Activated CD4-positive, CD25-positive, alpha-beta regulatory T cell treated with anti-CD3 and anti-CD28 coated beads, Interleukin-2, amount 50 U/mL, for 72 hours (primary cell): Measurements from ENCODE around the gene HPS5.
"Not testable (repeated sequence)": the region's sequence is repeated elsewhere in the genome, so short reads cannot be mapped to it uniquely, and the experiment has no call there.

ENCODE experiments used
- DNase-seq: peaks from one replicate; pipeline ENCODE4 v3.0.0; 2021

The HPS5 gene

GRCh38 chr11:18267335-18268133, 54.4 kb downstream of the HPS5 start:
- not testable (repeated sequence) for DNase-seq

- no peak for DNase-seq
Observed at GRCh38 chr11:18265949-18266348, 56.0 kb downstream of the HPS5 start, which contains the start of gene SAA1. SAA1 (plus strand) TSS chr11:18266264; CDS start chr11:18266888, 624 bp downstream.

- DNase-seq = no peak
Observed at GRCh38 chr11:18264677-18265555, 57.0 kb downstream of the HPS5 start.

GRCh38 chr11:18264035-18264434, 57.9 kb downstream of the HPS5 start:
- DNase-seq = no peak

- DNase-seq = not testable (repeated sequence)
Observed at GRCh38 chr11:18262681-18263350, 59.1 kb downstream of the HPS5 start.

GRCh38 chr11:18261721-18262120, 60.2 kb downstream of the HPS5 start:
- DNase-seq = no peak

GRCh38 chr11:18259259-18259658, 62.7 kb downstream of the HPS5 start:
- no peak for DNase-seq

- no peak for DNase-seq
Observed at GRCh38 chr11:18254781-18255361, 67.1 kb downstream of the HPS5 start.

- no peak for DNase-seq
Observed at GRCh38 chr11:18253778-18254338, 68.1 kb downstream of the HPS5 start.

- DNase-seq = no peak
Observed at GRCh38 chr11:18253233-18253632, 68.7 kb downstream of the HPS5 start.

GRCh38 chr11:18248561-18248960, 73.4 kb downstream of the HPS5 start, which contains the start of gene SAA2:
SAA2 (minus strand) TSS chr11:18248668; CDS start chr11:18248011, 657 bp downstream.
- DNase-seq = no peak

- not testable (repeated sequence) for DNase-seq
Observed at GRCh38 chr11:18247191-18247581, 74.8 kb downstream of the HPS5 start.

- not testable (repeated sequence) for DNase-seq
Observed at GRCh38 chr11:18246379-18247190, 75.4 kb downstream of the HPS5 start.

- DNase-seq = no peak
Observed at GRCh38 chr11:18245396-18245795, 76.5 kb downstream of the HPS5 start.

GRCh38 chr11:18243783-18244362, 78.1 kb downstream of the HPS5 start:
- peak; percentile 51 for DNase-seq

- DNase-seq = no peak
Observed at GRCh38 chr11:18239655-18240054, 82.3 kb downstream of the HPS5 start.

- DNase-seq = no peak
Observed at GRCh38 chr11:18236664-18237356, 85.1 kb downstream of the HPS5 start, which contains the start of gene SAA4. SAA4 (minus strand) TSS chr11:18236802; CDS start chr11:18235926, 876 bp downstream.

GRCh38 chr11:18235394-18236334, 86.3 kb downstream of the HPS5 start:
- no peak for DNase-seq

- DNase-seq = no peak
Observed at GRCh38 chr11:18233912-18234311, 88.0 kb downstream of the HPS5 start.
